IPS-18a (cell line): ENCODE measurements around the gene IFNA2.
A peak's percentile ranks its signal among the peaks of the same experiment; 100 is the strongest.
"Not testable (repeated sequence)": the region's sequence is repeated elsewhere in the genome, so short reads cannot be mapped to it uniquely, and the experiment has no call there.

Source experiments
- H3K27ac ChIP-seq: one replicate; pipeline ENCODE4 v1.5.1; 2013; ENCODE audit warnings: low read length
- H3K27me3 ChIP-seq: one replicate; pipeline ENCODE4 v1.6.1; 2013; ENCODE audit warnings: mild to moderate bottlenecking, low read length; ENCODE audit not compliant: control insufficient read depth, insufficient read depth
- H3K36me3 ChIP-seq: one replicate; pipeline ENCODE4 v1.6.1; 2013; ENCODE audit warnings: low read depth, low read length; ENCODE audit not compliant: control insufficient read depth
- H3K4me1 ChIP-seq: one replicate; pipeline ENCODE4 v1.6.1; 2013; ENCODE audit warnings: low read depth, low read length; ENCODE audit not compliant: control insufficient read depth
- H3K4me3 ChIP-seq: one replicate; pipeline ENCODE4 v1.5.1; 2013; ENCODE audit warnings: low read length
- H3K9ac ChIP-seq: one replicate; pipeline ENCODE4 v1.6.1; 2013; ENCODE audit warnings: mild to moderate bottlenecking, low read length, moderate library complexity
- H3K9me3 ChIP-seq: one replicate; pipeline ENCODE4 v1.6.1; 2013; ENCODE audit warnings: low read depth, low read length; ENCODE audit not compliant: control insufficient read depth

Gene IFNA2

DNA sequence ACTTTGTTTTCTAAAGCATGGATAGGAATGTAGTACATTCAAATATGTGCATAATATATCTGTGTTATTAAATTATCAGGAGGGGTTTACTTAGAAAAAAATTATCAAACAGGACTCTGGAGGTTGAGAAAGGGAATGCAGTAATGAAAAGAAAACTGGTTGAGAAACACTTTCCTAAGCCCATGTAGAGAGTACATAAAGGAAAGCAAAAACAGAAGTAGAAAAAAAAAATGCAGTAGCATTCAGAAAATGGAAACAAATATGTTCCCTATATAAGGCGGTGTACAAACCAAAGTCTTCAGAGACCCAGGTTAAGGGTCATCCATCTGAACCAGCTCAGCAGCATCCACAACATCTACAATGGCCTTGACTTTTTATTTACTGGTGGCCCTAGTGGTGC lies 23.6 kb upstream of the IFNA2 start, which contains the start of gene IFNA8:
Gene IFNA8 (plus strand): TSS at position 301 of the 400 bp plus-strand sequence. CDS start 60 bp downstream, at position 361.
- Histone ChIP-seq H3K27ac (no peak within 1 kb of the TSS), H3K9ac (no peak within 1 kb of the TSS), H3K9me3 (no peaks in the 10 kb centered on the region), H3K4me1 (no peaks in the 10 kb centered on the region), H3K4me3 (no peak within 1 kb of the TSS), H3K27me3 (peaks cover 3% of the 10 kb centered on the region), H3K36me3 (no peaks in the 10 kb centered on the region)

DNA sequence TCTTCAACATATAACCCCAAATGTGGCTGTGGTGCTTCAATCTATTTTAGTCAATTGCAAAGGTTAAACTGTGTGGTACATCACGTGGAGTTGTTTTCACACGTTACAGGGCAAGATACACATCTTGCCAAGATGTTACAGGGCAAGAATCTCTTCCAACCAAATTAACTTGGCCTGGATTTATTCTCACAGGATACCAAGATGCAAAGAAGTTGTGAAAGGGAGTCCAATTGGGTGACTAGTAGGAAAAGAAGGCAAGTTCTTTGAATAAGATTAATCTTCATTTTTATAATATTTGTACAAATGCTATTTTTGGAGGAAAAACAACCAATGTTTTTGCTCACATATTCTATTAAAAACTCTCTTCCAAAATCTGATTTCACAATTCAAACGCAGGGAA lies 18.9 kb upstream of the IFNA2 start:
- peaks cover 33% of the 10 kb centered on the region for H3K27me3 ChIP-seq
- H3K4me1 ChIP-seq: no peaks in the 10 kb centered on the region
- H3K27ac ChIP-seq: no peak overlapping the region
- no peak overlapping the region for H3K4me3 ChIP-seq
- no peak overlapping the region for H3K9ac ChIP-seq
- H3K9me3 ChIP-seq: no peaks in the 10 kb centered on the region
- H3K36me3 ChIP-seq: no peaks in the 10 kb centered on the region

DNA sequence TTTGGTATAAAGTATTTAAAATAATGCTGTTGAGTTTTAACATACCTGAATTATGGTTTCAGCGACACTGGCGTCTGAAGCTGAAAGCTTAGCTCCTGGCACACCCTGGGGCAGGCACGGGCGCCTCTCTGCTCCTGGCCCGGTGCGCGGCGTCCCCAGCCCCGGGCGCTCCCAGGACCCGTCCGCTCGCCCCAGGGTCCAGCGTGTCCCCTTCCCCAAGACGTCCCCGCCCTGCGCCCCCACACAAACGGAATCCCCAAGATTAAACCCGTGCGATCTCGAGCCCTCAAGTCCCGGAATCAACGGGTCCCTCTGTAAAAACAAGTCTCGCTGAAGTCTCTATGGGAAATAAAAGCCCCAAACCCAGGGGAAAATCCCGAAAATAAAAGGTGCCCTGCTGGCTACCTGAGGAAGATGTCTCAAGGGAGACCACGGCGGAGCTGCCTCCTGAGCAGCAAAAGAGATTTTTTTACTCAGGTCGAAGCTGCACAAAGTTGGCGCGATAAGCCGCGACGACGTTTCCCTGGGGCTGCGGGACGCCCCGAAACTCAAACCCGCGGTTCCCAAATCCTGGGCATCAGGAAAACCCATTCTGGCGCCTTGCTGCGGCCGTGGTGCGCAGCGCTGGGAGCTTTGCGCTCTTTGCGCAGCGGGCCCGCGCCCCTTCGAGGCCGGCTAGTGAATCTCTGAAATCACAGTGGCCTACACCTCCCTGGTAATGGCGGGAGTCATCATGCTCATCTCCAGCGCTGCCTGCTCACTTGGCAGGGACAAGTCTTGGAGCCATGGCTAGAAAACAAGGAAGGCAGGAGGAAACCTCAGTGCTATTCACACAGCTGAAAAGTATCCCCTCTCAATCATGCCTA lies 17.4 kb upstream of the IFNA2 start:
- Histone ChIP-seq H3K27me3 (peaks cover 38% of the 10 kb centered on the region), H3K27ac (no peak overlapping the region), H3K4me3 (peak overlapping the region; percentile 83), H3K9me3 (no peaks in the 10 kb centered on the region), H3K9ac (peak overlapping the region; percentile 17), H3K4me1 (no peaks in the 10 kb centered on the region), H3K36me3 (no peaks in the 10 kb centered on the region)

DNA sequence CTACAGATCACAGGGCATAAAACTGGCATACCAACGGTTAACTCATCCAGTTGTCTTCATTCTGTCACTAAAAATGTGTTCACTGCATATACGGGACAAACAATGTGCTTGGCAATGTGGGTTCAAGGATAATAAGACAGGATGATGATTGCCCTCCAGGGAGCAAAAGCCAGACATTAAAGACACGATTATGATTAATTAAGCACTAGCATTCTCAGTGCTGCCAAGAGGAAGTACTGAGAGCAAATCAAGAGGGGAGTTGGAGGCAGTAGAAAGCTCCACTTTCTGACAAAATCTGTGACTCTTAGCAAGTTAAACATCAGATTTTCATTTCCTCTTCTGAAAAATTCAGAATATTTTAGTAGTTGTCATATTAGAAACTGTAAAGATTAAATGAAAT lies 14.8 kb upstream of the IFNA2 start:
- H3K36me3 ChIP-seq: no peaks in the 10 kb centered on the region
- no peak overlapping the region for H3K9ac ChIP-seq
- H3K27me3 ChIP-seq: peaks cover 65% of the 10 kb centered on the region
- no peaks in the 10 kb centered on the region for H3K9me3 ChIP-seq
- H3K4me3 ChIP-seq: no peak overlapping the region
- no peak overlapping the region for H3K27ac ChIP-seq
- no peaks in the 10 kb centered on the region for H3K4me1 ChIP-seq

DNA sequence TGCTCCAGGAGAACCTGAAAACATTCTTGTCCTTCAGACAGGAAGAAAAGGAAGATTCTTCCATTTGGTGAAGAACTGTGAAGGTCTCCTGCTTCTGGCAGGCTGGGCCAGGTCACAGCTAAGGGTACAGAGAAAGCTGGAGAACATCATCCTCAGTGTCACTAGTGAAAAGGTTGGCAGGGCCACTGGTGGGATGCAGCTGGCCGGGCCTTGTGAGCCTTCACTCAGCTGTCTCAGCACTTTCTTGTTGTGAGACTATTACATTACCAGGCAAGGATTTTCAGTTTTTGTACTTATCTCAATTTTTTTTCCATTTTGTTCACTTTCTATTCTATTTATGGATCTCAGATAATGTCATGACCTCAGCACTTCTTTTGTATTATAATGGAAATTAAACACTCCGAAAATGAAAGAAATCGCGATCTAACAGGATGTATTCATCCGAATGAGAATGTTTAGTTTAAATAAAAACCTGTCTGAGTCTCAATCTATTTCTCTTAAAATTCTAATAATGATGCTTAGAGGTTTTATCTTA lies 13.8 kb upstream of the IFNA2 start:
- Histone ChIP-seq H3K9me3 (no peaks in the 10 kb centered on the region), H3K36me3 (no peaks in the 10 kb centered on the region), H3K4me1 (no peaks in the 10 kb centered on the region), H3K4me3 (no peak overlapping the region), H3K9ac (no peak overlapping the region), H3K27ac (no peak overlapping the region), H3K27me3 (peaks cover 65% of the 10 kb centered on the region)

DNA sequence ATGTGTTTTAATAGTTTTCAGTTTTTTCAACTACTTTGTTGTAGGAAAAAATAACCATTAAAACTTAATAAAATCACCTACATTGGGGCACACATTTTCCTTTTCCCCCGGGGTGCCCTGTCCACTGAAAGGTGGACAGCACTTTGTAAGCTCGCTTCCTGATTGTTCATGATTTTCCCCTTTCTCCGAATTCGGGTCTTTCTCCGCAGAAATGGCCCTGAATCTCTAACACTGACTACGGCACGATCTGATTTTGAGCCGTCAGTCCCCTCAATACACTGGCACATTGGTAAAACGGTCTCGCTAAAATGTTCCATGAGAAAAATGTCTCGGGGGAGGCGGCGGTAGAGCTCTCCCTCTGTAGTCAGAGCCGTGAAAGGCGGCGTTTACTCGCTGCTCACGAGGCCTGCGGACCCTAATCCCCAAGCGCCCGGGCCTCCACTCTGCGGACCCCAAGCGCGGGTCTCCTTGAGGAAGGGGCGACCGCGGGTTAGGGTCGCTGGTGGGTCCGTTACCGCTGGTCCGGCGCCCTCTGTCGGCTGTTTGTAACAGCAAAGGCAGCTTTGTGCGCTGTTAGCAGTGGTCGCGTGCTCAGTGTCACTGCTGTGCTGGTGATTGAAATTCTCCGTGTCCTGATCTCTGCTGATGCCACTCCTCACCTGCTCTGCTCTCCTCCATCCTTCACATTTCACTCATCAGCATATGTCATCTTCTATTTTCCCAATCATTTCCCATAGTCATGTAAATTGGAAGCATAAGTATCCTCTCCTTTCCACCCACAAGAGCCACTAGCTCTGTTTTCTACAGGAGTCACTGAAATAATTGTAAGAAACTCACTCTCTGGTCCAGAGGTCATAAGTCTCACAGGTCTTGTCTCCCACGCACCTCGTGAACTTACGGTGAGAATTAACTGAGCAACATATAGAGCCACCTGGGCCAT lies 10.8 kb upstream of the IFNA2 start:
- peak overlapping the region; percentile 62 for H3K4me3 ChIP-seq
- H3K4me1 ChIP-seq: no peaks in the 10 kb centered on the region
- H3K9me3 ChIP-seq: no peaks in the 10 kb centered on the region
- H3K9ac ChIP-seq: peak overlapping the region; percentile 39
- no peaks in the 10 kb centered on the region for H3K36me3 ChIP-seq
- no peak overlapping the region for H3K27ac ChIP-seq
- peaks cover 36% of the 10 kb centered on the region for H3K27me3 ChIP-seq

DNA sequence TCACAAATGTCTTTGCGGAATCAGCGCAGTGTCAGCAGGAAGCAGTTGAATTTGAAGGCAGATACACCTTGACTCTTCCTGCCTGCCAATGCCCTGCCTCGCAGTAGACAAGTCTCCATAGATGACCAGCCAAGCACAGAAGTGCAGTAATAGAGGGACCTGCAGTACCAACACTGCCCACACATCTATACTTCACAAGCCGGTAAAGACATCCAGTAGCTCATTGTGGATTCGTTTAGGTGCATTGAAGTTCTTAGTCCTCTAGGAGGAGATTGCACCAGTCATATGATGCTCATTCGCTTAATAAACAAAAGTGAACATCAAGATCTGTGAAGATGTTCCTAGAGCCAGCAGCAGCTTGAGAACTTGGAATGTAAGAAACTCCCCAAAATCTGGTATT lies 7.1 kb upstream of the IFNA2 start:
- H3K27ac ChIP-seq: no peak overlapping the region
- H3K27me3 ChIP-seq: peaks cover 24% of the 10 kb centered on the region

DNA sequence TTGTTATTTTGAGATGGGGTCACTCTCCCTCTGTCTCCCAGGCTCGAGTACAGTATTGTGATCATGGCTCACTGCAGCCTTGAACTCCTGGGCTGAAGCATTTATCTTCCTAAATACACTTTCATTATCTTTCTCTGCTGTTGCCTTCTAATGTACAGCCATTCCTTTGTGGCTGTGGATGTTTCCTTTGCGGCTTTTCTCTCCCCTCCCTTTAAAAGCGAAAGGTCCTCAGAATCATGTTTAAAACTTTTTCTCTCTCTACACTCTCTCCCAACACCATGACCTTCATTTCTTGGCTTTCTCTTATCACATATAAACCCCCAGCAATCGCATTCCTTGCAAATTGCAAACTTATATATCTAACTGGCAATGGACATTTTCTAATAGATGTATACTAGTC lies 1.6 kb downstream of the IFNA2 start:
- H3K27me3 ChIP-seq: no peaks in the 10 kb centered on the region
- H3K9me3 ChIP-seq: no peaks in the 10 kb centered on the region
- H3K4me3 ChIP-seq: no peak overlapping the region
- H3K4me1 ChIP-seq: peaks cover 11% of the 10 kb centered on the region
- no peak overlapping the region for H3K9ac ChIP-seq
- no peak overlapping the region for H3K27ac ChIP-seq
- no peaks in the 10 kb centered on the region for H3K36me3 ChIP-seq

More for the DNA sequence above, 7.1 kb upstream of the IFNA2 start:
- Histone ChIP-seq H3K9me3 (no peaks in the 10 kb centered on the region), H3K4me1 (no peaks in the 10 kb centered on the region), H3K9ac (no peak overlapping the region), H3K4me3 (no peak overlapping the region), H3K36me3 (no peaks in the 10 kb centered on the region)

DNA sequence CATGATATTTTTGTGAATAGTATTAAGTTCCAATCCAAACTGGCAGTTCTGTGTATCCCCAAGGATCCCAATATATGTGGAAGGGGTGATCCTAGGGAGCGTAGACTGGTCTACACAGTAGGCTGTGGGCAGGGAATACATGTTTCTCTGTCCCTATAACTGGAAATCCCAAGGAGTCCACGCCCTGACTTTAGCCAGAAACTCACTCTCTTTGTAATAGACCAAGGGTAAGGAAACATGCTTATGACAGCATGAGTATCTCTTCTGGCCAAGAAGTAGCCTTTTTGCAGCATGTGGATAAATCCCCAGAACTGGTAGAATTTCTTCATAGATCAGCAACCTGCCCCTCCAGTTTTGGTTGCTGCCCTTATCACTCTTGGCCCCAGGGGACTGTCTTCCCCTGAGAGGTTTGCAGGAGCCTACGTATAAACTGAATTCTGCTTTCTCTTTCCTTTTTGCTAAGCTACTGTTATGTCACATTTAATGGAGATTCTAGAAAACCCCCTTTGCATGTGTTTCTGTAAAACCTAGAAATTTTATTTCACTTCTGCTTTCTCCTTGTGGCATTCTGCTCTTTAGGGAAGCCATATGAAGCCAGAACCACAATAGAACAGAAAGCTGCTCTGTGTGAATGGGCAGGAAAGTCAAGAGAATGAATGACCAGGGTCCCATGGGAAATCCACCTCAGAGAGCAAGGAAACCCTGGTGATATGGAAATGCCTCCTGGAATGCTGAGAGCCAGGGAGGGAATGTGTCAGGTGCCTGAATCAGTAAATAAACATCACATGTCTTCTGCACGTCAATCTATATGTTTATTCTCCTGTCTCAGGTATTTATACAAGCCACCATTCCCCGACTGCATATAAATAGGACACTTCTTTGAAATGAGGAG lies 3.5 kb downstream of the IFNA2 start:
- Histone ChIP-seq H3K36me3 (no peaks in the 10 kb centered on the region), H3K27me3 (no peaks in the 10 kb centered on the region), H3K9me3 (no peaks in the 10 kb centered on the region), H3K27ac (no peak overlapping the region), H3K4me3 (no peak overlapping the region), H3K4me1 (peaks cover 11% of the 10 kb centered on the region), H3K9ac (no peak overlapping the region)

DNA sequence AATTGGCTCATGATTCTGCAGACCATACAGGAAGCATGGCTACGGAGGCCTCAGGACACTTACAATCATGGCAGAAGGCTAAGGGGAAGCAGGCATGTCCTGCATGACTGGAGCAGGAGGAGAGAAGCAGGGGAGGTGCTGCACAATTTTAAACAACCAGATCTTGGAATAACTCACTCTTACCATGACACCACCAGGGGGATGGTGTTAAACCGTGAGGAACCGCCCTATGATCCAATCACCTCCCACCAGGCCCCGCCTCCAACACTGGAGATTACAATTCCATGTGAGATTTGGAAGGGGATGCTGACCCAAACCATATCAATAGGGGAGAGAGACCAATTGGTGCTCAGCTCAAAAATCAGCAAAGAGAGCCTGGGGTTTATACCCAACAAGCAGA lies 13.7 kb downstream of the IFNA2 start:
- H3K9me3 ChIP-seq, H3K36me3 ChIP-seq, H3K4me3 ChIP-seq, H3K4me1 ChIP-seq, H3K27ac ChIP-seq, H3K27me3 ChIP-seq, H3K9ac ChIP-seq: not testable (repeated sequence)

DNA sequence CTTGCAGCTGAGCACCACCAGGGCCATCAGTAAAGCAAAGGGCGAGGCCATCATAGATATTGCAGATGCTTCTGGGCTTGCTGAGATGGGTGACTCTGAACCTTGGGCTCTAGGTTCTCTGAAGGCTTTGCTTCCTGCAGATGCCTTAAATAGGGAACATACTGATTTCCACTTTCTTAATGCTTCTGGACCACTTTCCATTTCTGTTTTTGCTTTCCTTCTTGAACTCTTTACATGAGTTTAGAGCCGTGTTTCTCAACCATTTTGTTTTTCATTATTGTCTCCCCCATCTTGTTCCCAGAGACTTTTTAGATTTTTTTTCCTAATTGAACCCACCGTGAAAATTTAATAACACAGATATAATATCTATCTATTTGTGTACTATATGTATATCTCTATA lies 17.2 kb downstream of the IFNA2 start, which contains the start of gene IFNA13:
Gene IFNA13 (minus strand): TSS at position 101 of the 400 bp plus-strand sequence. CDS start 47 bp downstream, at position 54.
- Histone ChIP-seq H3K27ac (no peak within 1 kb of the TSS), H3K27me3 (no peaks in the 10 kb centered on the region), H3K4me1 (no peaks in the 10 kb centered on the region), H3K36me3 (no peaks in the 10 kb centered on the region), H3K4me3 (no peak within 1 kb of the TSS), H3K9ac (no peak within 1 kb of the TSS), H3K9me3 (no peaks in the 10 kb centered on the region)
